ENCODE measurements around the gene UBE2N. TPM values are rescaled to one million over a fixed set of nuclear protein-coding genes. Genes with fewer than 3 reads are reported as not detected.
A peak's percentile ranks its signal among the peaks of the same experiment; 100 is the strongest.

Gene UBE2N
- total RNA-seq, 1 experiment from 2014 or later: 205 TPM

- no peak for TF ChIP-seq EZH2phosphoT487 (IDR thresholded peaks at IDR 0.05; ENCODE audit: borderline replicate concordance, low read length)
- no peak for TF ChIP-seq EZH2 (IDR thresholded peaks at IDR 0.05; ENCODE audit: low read length, unreplicated experiment)
- peak; percentile 69 for TF ChIP-seq CTCF (conservative IDR thresholded peaks at IDR 0.05; ENCODE audit: low read depth, low read length)
- Histone ChIP-seq H3K9ac (ENCODE audit: low read length) (no peak overlapping the region), H3K4me2 (ENCODE audit: low read length) (no peak overlapping the region), H3K4me1 (ENCODE audit: insufficient read depth, low read length) (no peaks in the 10 kb centered on the region), H3K4me3 (ENCODE audit: low read length) (no peak overlapping the region), H3K27ac (ENCODE audit: low read length) (no peak overlapping the region), H3K27me3 (ENCODE audit: low read length) (no peaks in the 10 kb centered on the region), H3F3A (ENCODE audit: low read length, unreplicated experiment) (no peaks in the 10 kb centered on the region), H3K9me2 (replicated peaks; ENCODE audit: low read length) (no peaks in the 10 kb centered on the region), H2AFZ (ENCODE audit: low read length) (no peak overlapping the region), H3K36me3 (ENCODE audit: low read depth, low read length) (no peaks in the 10 kb centered on the region), H4K20me1 (ENCODE audit: low read length) (peaks cover 84% of the 10 kb centered on the region), H3K79me2 (ENCODE audit: low read length) (peaks cover 100% of the 10 kb centered on the region), H3K9me3 (ENCODE audit: low read length) (no peaks in the 10 kb centered on the region)
- ATAC-seq (peak; percentile 74), DNase-seq (peak; percentile 68)
- intact Hi-C loops (cut with micrococcal nuclease): loop anchor here (1.0 kb wide), 2 partner anchors 432 to 634 kb away; no protein-coding TSS in a partner anchor
- CTCF ChIA-PET: interaction anchor here (0.7 to 1.2 kb wide), 6 partner anchors 9 to 585 kb away, joined by 3 to 10 read pairs (median 4); no protein-coding TSS in a partner anchor
- BruUV-seq (replicated peaks): no TSS peak
- POLR2A ChIA-PET (ENCODE audit: unreplicated experiment): no interaction called here
Observed at GRCh38 chr12:93419388-93420034, 22.2 kb downstream of the UBE2N start.

- H3F3A ChIP-seq (ENCODE audit: low read length, unreplicated experiment): no peaks in the 10 kb centered on the region
- DNase-seq (no peak), ATAC-seq (no peak)
- no peaks in the 10 kb centered on the region for H3K9me3 ChIP-seq (ENCODE audit: low read length)
- H4K20me1 ChIP-seq (ENCODE audit: low read length): peaks cover 78% of the 10 kb centered on the region
- H3K4me1 ChIP-seq (ENCODE audit: insufficient read depth, low read length): no peaks in the 10 kb centered on the region
- no peaks in the 10 kb centered on the region for H3K36me3 ChIP-seq (ENCODE audit: low read depth, low read length)
- POLR2A ChIA-PET (ENCODE audit: unreplicated experiment): no interaction called here
- CTCF ChIA-PET: no interaction called here
- H3K27me3 ChIP-seq (ENCODE audit: low read length): no peaks in the 10 kb centered on the region
- H3K9ac ChIP-seq (ENCODE audit: low read length): no peak overlapping the region
- H3K9me2 ChIP-seq (replicated peaks; ENCODE audit: low read length): no peaks in the 10 kb centered on the region
- H3K27ac ChIP-seq (ENCODE audit: low read length): no peak overlapping the region
- no TSS peak for BruUV-seq (replicated peaks)
- TF ChIP-seq CTCF (conservative IDR thresholded peaks at IDR 0.05; ENCODE audit: low read depth, low read length) (no peak), EZH2 (IDR thresholded peaks at IDR 0.05; ENCODE audit: low read length, unreplicated experiment) (no peak), EZH2phosphoT487 (IDR thresholded peaks at IDR 0.05; ENCODE audit: borderline replicate concordance, low read length) (no peak)
- intact Hi-C loops (cut with micrococcal nuclease): no loop called here
- peaks cover 100% of the 10 kb centered on the region for H3K79me2 ChIP-seq (ENCODE audit: low read length)
- no peak overlapping the region for H2AFZ ChIP-seq (ENCODE audit: low read length)
- no peak overlapping the region for H3K4me3 ChIP-seq (ENCODE audit: low read length)
- H3K4me2 ChIP-seq (ENCODE audit: low read length): no peak overlapping the region
Observed at GRCh38 chr12:93417967-93418480, 23.7 kb downstream of the UBE2N start.

Data from PC-3 (cell line).